ENCODE data around the gene ST8SIA1.
"Not testable (repeated sequence)": the region's sequence is repeated elsewhere in the genome, so short reads cannot be mapped to it uniquely, and the experiment has no call there.

Gene ST8SIA1, protein sequence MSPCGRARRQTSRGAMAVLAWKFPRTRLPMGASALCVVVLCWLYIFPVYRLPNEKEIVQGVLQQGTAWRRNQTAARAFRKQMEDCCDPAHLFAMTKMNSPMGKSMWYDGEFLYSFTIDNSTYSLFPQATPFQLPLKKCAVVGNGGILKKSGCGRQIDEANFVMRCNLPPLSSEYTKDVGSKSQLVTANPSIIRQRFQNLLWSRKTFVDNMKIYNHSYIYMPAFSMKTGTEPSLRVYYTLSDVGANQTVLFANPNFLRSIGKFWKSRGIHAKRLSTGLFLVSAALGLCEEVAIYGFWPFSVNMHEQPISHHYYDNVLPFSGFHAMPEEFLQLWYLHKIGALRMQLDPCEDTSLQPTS

DNA sequence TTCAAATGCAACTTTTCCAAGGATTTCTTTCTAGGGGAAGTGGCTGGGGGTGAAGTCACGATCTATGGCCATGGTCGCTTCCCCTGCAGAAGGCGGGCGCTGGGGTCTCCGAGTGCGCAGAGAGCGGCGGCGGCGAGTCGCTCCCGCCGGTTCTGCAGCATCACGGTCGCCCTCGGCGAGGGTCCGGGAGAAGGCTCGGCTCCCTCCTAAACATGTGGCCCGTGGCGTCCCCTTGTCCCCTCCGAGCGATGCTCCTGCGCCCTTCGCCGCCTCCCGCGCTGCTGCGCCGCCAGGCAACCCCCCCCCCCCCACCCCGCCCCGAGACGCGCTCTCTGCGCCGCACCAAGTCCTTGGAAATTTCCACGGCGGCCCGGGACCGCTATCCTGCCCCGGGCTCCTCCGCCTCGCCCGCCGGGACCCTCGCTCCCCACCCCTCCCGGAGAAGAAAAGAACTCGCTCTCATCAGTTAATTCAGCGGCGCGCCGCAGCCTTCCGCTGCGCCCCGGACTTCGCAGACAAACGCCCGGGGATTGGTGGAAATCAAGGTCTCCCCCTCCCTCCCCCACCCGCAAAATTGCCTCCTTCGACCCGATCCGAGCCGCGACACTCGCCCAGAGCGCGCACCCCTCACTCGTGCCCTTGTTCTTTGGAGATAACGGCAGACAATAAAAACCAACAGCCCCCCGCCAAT lies at the start of gene ST8SIA1:
ST8SIA1 (minus strand) TSS at position 298 of the 691 bp plus-strand sequence. CDS start 475 bp downstream, outside the sequence.
- DNase-seq, result no peak

DNA sequence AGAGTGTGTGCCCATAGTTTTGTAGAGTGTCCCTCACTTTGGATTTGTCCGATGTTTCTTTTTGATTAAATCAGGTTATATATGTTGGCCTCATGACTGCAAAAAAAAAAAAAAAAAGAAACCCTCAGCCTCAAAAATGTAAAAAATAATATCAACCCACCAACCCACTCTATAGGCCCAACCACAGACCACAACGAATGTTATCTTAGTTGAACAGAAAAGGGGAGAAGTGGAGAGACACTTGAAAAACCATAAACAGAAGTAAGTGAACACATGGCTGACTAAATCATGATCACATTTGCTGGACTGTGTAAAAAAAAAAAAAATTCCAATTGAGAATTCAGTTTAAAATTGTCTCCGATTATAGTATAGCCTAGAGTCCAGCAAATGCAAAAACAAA lies 45.5 kb upstream of the ST8SIA1 start:
- DNase-seq, result no peak

DNA sequence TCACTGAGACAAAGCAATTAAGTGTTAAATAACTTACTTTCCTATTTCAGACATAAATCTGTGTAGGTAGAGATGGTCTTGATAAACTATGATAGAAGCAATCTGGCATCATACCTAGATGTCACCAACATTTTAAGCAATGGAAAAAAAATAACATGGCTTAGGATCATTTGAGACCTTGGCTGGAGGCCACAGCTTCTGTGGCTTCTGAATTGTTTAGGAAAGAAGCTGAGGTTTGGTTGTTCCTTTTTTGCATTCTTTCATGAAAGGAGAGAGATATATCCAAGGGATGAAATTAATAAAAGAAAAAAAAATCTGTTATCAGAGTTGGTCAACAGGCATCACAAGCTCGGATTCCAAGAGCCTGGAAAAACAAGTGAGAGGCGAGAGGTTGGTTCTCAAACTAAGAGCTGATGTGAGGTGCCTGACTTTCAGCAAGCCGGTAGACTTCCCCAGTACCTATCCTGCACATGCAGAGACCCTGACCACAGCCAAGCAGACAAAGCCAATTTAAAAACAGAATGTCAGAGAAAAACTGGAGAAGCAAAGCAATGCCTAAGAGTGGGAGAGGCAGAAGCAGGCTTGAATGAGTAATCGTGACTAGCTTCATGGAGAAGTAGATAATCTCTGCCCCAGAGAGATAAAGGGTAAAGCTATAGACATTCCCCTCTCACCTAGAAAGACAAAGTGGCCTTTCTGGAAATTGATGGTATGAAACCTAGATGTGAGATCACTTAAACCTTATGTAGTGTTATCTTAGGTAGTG lies 43.4 kb upstream of the ST8SIA1 start:
- no peak for DNase-seq

DNA sequence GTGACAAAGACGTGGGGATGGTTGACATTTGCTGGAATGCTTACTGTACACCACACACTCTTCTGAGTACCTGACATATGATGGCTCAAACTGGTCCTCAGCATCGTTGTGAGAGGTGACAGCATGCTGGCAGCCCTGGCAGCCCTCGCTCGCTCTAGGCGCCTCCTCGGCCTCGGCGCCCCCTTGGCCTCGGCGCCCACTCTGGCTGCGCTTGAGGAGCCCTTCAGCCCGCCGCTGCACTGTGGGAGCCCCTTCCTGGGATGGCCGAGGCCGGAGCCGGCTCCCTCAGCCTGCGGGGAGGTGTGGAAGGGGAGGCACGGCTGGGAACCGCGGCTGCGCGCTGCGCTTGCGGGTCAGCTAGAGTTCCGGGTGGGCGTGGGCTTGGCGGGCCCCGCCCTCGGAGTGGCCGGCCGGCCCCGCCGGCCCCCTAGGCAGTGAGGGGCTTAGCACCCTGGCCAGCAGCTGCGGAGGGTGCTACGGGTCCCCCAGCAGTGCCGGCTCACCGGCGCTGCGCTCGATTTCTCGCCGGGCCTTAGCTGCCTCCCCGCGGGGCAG lies 42.2 kb upstream of the ST8SIA1 start:
- not testable (repeated sequence) for DNase-seq

DNA sequence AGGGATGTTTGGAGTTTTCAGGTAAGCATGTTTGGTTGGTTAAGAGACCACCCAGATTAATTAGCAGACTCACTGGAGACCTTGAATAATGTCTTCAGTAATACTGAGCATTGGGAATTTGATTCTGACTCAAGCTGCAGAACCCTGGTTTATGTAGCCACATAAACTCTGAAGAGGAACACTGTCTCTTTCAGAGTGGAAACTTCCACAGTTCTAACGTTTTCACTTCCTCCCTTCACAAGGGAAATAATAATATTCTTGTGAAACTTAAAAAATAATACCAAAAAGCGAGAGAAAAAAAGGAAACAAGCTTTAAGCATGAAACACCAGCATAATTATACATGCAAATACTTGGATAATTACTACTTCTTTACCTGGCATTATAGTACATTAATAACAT lies 40.0 kb upstream of the ST8SIA1 start:
- DNase-seq, result no peak

DNA sequence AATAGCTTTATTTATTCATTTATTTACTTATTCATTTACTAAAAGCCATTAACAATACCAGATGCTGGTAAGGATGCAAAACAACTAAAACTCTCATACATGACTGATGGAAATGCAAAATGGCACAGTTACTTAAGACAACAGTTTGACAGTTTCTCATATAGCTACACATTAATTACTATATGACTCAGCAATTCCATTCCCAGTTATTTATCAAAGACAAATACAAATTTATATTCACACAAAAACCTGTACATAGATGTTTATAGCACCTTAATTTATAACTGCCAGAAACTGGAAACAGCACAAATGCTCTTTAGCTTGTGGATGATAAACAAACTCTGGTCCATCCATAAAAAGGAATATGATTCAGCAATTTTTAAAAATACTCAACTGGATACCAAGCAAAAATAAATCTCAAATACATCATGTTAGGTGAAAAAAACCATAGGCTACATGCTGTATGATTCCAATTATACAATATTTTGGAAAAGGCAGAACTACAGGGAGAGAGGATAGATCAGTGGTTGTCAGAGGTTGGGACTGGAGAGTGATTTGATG lies 37.9 kb upstream of the ST8SIA1 start:
- DNase-seq, result no peak

DNA sequence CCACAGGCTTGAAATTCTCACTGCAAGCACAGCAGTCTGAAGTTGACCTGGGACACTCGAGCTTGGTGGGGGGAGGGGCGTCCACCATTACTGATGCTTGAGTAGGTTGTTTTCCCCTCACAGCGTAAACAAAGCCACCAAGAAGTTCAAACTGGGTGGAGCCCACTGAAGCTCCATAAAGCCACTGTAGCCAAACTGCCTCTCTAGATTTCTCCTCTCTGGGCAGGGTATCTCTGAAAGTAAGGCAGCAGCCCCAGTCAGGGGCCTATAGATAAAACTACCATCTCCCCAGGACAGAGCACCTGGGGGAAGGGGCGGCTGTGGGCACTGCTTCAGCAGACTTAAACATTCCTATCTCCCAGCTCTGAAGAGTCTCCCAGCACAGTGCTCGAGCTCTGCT lies 31.7 kb upstream of the ST8SIA1 start:
- no peak for DNase-seq

DNA sequence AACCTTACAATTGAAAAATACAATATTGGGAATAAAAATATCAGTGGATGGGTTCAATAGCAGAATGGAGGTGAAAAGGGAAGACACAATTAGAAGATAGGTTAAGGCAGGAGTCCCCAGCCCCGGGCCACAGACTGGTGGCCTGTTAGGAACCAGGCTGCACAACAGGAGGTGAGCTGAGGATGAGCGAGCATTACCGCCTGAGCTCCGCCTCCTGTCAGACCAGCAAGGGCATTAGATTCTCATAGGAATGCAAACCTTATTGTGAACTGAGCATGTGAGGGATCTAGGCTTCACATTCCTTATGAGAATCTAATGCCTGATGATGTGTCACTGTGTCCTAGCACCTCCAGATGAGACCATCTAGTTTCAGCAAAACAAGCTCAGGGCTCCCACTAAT lies 27.3 kb upstream of the ST8SIA1 start:
- DNase-seq, result no peak

DNA sequence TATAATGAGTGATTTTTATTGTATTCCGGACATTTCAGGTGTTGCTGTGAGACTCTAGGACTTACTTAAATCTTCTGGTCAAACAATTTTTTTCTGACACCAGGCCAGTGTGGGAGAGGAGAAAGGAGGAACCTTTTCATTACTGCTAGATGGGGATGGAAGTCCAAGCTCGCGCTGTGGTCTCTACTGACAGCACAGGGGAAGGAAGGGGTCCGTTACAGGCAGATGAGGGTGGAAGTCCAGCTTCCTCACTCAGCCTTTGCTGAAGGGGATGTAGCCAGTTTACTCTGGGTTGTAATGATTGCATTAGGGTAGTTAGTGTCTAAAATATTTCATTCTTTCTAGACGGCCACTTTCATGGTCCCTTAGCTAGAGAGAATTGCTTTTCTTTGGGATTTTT lies 26.3 kb upstream of the ST8SIA1 start:
- no peak for DNase-seq

DNA sequence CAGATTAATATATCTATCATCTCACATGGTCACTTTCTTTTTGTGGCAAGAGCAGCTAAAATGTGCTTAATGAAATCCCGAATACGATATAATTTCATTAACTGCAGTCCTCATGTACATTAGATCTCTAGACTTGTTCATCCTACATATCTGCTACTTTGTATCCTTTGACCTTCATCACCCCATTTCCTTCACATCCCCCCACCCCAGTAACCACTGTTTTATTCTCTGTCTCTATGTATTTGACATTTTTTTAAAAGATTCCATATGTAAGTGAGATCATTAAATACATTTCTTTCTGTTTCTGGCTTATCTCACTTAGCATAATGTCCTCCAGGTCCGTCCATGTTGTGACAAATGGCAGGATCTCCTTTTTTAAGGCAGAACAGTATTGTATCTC lies 23.0 kb upstream of the ST8SIA1 start:
- no peak for DNase-seq

DNA sequence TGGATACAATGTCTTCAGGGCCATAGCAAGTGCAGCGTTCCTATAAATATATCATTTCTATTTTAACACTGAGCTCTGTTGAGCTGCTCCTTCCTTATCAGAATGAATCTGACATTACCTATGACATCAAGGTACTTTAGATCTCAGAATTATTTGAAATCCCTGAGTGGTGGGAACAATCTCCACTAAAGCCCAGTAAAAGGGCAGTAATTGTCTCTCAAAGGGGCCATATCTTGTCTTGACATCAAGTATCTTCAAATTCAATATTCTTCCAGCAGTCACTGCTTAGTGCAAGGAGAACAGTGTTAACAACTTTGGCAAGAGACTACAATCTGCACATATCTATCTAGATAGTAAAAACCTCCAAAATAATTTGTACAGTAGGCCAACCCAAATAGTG lies 21.7 kb upstream of the ST8SIA1 start:
- no peak for DNase-seq

DNA sequence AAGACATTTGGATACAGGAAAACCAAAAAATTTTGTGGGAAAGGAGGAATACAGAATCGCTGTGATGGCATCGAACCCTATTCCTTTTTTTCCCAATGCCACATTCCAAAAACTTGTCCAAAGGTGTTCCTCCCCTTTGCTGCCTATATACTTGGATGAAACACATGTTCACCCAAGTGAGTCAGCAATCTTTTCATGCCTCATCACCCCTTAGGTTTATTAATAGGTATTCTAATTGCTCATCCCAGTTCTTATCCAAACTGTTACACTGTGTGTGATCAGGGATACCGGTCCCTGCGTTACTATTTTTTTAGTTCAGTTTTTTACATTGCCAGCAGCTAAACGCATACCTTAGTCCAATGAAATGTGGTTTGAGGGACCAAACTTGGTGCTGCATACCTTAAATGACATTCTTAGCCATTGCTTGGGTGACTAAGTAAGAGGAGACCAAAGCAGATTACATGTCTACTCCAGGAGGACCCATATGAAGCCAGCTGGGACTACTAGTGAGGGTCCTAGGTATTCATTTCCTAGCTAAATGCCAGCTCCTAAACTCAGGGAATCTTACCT lies 20.6 kb upstream of the ST8SIA1 start:
- DNase-seq, result no peak

DNA sequence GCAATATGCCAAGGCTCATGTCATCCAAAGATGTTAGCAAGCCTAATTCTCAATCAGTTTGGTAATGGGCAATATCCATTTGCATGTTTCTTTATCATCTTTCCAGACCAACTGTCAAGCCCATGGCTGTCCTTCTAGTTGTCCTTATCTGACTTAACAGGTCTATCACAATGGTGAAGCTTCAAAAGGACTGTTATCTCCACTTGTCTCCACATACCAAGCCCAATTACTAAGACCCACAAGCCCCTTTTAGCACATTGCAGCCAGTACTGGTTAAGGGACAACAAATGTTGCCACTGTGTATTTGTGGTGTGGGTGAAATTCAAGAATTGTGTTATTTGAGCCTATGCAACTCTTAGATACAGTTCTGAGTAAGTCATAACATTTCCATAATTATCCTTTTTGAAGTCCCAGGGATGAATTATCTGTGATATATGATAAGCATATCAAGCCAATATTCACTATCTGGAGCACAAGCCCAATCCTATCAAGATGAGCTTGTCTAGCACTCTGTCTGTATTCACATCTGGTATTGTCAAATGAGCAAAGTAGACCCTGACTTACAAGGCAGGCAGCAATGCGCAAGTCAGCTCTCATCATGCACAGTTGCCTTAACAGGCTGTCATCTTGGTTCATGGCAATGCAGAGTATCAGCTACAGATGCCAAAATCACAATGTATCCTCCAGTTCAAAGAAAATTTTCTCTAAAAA lies 19.3 kb upstream of the ST8SIA1 start:
- no peak for DNase-seq

DNA sequence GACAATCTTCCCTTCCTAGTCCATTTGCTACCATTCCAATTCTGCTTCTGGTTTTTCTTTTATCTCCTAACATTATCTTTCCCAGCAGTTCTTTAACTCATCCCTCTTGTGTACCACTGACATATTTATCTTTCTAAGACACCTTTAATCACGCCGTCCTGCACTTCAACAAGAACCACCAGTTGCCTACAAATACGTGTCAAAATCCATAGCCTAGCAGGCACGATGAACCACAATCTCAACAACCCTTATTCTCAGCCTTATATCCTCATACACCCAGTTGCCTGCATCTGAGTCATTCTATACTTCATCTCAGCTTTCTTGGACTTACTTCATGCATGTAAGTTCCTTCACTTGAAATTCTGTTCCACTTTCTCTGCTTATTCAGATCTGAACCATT lies 16.4 kb upstream of the ST8SIA1 start:
- no peak for DNase-seq

DNA sequence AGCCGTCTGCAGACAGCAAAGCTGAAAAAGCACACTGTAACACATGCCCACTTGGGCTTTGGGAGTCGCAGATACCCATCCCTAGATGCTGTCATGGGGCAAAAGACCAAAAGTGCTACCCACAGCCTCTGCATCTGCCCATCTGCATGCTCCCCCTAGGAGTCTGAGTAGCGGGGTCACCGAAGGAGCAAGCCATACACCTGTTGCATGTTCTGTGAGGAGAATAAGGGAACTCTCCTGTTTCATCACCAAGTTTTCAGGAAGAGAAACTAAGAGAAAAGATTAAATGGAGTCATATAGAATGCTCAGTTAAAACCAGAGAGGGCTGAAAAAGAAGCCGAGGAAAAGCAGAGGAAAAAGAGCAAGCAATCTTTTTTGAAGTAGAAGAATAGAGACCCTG lies 13.7 kb upstream of the ST8SIA1 start:
- DNase-seq, result no peak

DNA sequence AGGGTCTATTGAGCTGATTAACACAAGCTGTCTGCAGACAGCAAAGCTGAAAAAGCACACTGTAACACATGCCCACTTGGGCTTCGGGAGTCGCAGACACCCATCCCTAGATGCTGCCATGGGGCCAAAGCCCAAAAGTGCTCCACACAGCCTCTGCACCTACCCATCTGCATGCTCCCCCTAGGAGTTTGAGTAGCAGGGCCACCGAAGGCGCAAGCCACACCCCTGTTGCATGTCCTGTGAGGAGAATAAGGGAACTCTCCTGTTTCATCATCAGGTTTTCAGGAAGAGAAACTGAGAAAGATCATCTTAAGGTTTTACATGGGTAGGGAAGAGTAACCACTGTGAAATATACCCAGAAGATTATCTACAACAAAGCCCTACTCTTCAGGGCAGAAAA lies 5.6 kb upstream of the ST8SIA1 start:
- DNase-seq, result no peak

DNA sequence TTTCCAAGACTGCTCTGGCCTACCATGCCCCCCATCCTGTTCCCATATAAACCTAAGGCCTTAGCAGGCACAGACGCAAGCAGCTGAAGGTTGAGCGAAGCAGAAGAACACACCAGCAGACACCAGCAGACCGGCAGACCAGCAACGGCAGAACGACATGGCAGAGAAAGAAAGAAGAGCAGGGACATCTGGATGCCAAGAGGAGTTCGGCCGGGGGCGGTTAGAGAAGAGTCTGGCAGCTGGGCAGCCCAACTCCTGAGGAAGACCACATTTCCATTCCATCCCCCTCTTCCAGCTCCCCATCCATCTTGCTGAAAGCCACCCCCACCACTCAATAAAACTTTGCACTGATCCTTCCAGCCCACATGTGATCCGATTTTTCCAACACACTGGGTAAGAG lies 5.2 kb upstream of the ST8SIA1 start:
- no peak for DNase-seq

DNA sequence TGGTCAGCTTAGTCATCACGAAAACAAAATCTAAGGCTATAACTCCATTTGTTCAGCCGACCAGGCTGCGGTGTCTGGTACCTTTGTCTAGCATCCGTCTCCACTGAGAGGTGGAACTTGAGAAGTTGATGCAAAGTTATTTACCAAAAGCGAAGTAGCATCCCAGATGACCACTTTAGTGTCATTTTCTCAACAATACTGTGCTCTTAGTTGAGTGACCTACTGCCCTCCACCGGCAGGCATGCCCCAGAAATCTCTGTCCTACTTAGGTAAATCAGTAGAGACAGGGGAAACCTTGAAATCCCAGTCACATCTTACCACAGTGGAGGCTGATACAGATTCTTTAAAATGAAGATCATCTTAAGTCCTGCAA lies 1.3 kb upstream of the ST8SIA1 start:
- DNase-seq, result no peak

DNA sequence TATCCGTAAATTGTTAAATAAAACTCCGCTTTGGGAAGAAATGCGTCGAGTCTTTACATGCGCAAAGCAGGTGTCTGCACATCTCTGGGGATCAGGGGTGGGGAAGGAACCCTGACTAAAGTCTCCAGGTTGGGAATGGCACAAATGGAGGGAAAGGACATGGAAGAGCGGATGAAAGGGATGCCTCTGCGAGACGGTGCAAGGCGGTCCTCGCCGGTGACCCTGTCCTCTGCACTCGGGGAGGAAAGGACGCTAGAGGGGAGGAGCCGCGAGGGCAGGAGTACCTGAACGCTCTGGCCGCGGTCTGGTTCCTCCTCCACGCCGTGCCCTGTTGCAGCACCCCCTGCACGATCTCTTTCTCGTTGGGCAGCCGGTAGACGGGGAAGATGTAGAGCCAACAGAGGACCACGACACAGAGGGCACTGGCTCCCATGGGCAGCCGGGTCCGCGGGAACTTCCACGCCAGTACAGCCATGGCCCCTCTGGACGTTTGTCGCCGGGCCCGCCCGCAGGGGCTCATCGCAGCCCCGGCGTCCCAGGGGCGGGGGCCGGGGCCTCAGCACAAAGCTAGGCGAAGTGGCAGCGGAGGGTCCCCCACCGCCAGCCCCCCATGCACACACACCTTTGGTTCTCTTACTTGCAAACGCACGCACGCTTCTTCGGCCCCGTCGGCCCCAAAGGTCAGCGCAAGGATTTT lies 646 bp downstream of the ST8SIA1 start:
- DNase-seq, result no peak

DNA sequence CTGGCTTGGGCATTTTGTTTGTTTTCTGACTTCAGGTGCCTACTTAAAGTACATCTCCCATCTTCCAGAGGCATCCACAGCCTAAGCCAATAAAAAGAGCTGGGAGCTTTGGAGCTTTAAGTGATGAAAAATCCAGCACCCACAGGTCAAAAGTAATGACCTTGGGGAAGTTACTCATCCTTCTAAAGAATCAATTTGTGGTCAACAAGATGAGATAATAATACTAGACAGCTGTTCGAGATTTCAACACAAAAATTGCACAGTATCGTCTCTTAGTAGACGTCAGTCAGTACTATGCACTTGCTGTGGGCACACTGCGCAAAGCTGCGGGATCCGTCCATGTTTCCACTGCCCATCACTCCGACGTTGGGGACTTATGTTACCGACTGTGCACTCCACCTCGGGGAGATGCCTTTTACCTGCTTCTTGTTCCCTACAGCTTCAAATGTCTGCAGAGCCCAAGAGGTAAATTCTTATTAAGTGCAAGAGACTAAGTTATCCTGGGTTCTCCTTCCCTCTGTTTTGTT lies 1.3 kb downstream of the ST8SIA1 start:
- DNase-seq, result no peak

DNA sequence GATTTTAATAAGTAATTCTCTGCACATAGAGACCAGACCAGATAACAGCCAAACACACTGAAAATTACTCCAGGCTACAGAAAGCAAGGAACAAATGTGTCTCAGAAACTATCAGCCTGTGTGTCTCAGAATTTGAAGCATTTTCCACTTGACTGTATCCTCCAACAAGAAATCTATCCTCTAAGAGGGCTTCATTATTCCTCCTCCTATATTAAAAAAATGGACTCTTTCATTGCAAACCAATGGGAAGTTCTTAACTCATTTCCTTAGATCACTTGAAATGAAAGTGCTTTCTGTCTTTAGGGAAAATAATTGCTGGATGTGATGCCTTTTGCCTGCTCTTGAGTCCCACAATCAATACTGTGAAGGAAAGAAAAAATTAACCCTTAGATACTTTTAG lies 2.3 kb downstream of the ST8SIA1 start:
- DNase-seq, result no peak
